GM23338 (cell line): ENCODE results near the gene MAP2K2. TPM values are rescaled to one million over a fixed set of nuclear protein-coding genes. Genes with fewer than 3 reads are reported as not detected.

Experiments used
- ATAC-seq: fragments of 200-7000 bp; cut with Tn5 transposase; 3 replicates; pipeline ENCODE4 v1.9.1; 2020
- DNase-seq: peaks from one replicate; pipeline ENCODE4 v3.0.0-alpha.2; 2015; ENCODE audit warnings: low spot score
- H2AFZ ChIP-seq: fragments of 200-600 bp; sonication (generic); 2 replicates; pipeline ENCODE4 v1.8.0; 2016; ENCODE audit warnings: antibody characterized with exemption, mild to moderate bottlenecking, moderate library complexity
- H3F3A ChIP-seq: fragments of 200-600 bp; sonication (generic); replicated peaks from 2 replicates; pipeline ENCODE4 v1.8.0; 2017; ENCODE audit warnings: antibody characterized with exemption, mixed run types, low read depth
- H3K27ac ChIP-seq: fragments of 200-600 bp; sonication (generic); 2 replicates; pipeline ENCODE4 v1.6.1; 2016; ENCODE audit warnings: low read depth
- H3K27me3 ChIP-seq: fragments of 200-600 bp; sonication (generic); 2 replicates; pipeline ENCODE4 v1.8.0; 2016; ENCODE audit warnings: mild to moderate bottlenecking, mixed run types, moderate library complexity; ENCODE audit not compliant: insufficient read depth
- H3K36me3 ChIP-seq: fragments of 200-600 bp; sonication (generic); 2 replicates; pipeline ENCODE4 v1.8.0; 2016; ENCODE audit warnings: mild to moderate bottlenecking; ENCODE audit not compliant: insufficient read depth
- H3K4me1 ChIP-seq: fragments of 200-600 bp; sonication (generic); 2 replicates; pipeline ENCODE4 v1.8.0; 2016; ENCODE audit warnings: mild to moderate bottlenecking, moderate library complexity; ENCODE audit not compliant: insufficient read depth
- H3K4me2 ChIP-seq: fragments of 200-600 bp; sonication (generic); 2 replicates; pipeline ENCODE4 v1.7.1; 2017; ENCODE audit warnings: mixed run types
- H3K4me3 ChIP-seq: fragments of 200-600 bp; sonication (generic); 2 replicates; pipeline ENCODE4 v1.6.1; 2016; ENCODE audit warnings: mixed run types
- H3K79me2 ChIP-seq: fragments of 200-600 bp; sonication (generic); replicated peaks from 2 replicates; pipeline ENCODE4 v1.8.0; 2017; ENCODE audit warnings: mild to moderate bottlenecking; ENCODE audit not compliant: insufficient read depth
- H3K9me2 ChIP-seq: fragments of 200-600 bp; sonication (generic); 2 replicates; pipeline ENCODE4 v1.8.0; 2017; ENCODE audit not compliant: insufficient read depth
- H4K20me1 ChIP-seq: fragments of 200-600 bp; sonication (generic); replicated peaks from 2 replicates; pipeline ENCODE4 v1.8.0; 2017; ENCODE audit warnings: mild to moderate bottlenecking; ENCODE audit not compliant: insufficient read depth
- H3K27ac Mint-ChIP-seq: 2 replicates; pipeline ENCODE4 v1.8.0; 2020; ENCODE audit warnings: inconsistent platforms, mild to moderate bottlenecking, moderate library complexity, mixed read lengths
- H3K27me3 Mint-ChIP-seq: 3 replicates; pipeline ENCODE4 v1.8.0; 2022; ENCODE audit warnings: low read depth, mild to moderate bottlenecking, moderate library complexity, mixed read lengths, inconsistent platforms; ENCODE audit not compliant: insufficient read depth, poor library complexity
- H3K36me3 Mint-ChIP-seq: 3 replicates; pipeline ENCODE4 v1.8.0; 2021; ENCODE audit warnings: low read depth, mild to moderate bottlenecking, inconsistent platforms, moderate library complexity, mixed read lengths
- H3K4me1 Mint-ChIP-seq: 3 replicates; pipeline ENCODE4 v1.8.0; 2020; ENCODE audit warnings: mild to moderate bottlenecking, inconsistent platforms, mixed read lengths
- H3K4me3 Mint-ChIP-seq: 3 replicates; pipeline ENCODE4 v1.8.0; 2021; ENCODE audit warnings: moderate library complexity, mild to moderate bottlenecking, inconsistent platforms, mixed read lengths
- H3K9me3 Mint-ChIP-seq: 3 replicates; pipeline ENCODE4 v1.8.0; 2020; ENCODE audit warnings: moderate library complexity, mild to moderate bottlenecking, inconsistent platforms, mixed read lengths
- CREB1 ChIP-seq: fragments of 250-450 bp; sonication (Bioruptor Pico); IDR thresholded peaks from 2 replicates; pipeline ENCODE4 v1.5.0; 2020; ENCODE audit warnings: low read depth, mild to moderate bottlenecking, moderate library complexity
- ETS1 ChIP-seq: IDR thresholded peaks from 2 replicates; pipeline ENCODE4 v1.6.1; 2016; ENCODE audit warnings: antibody characterized with exemption
- EZH2 ChIP-seq: fragments of 200-600 bp; sonication (generic); IDR thresholded peaks from one replicate; pipeline ENCODE4 v1.8.0; 2017; ENCODE audit warnings: antibody characterized with exemption, mild to moderate bottlenecking, low read depth; ENCODE audit not compliant: unreplicated experiment
- JUNB ChIP-seq: IDR thresholded peaks from one replicate; pipeline ENCODE4 v1.6.1; 2016; ENCODE audit warnings: antibody characterized with exemption; ENCODE audit not compliant: unreplicated experiment
- NANOG ChIP-seq: IDR thresholded peaks from 2 replicates; pipeline ENCODE4 v1.6.1; 2016; ENCODE audit warnings: antibody characterized with exemption, borderline replicate concordance
- STAT1 ChIP-seq: IDR thresholded peaks from one replicate; pipeline ENCODE4 v1.6.1; 2016; ENCODE audit warnings: antibody characterized with exemption; ENCODE audit not compliant: unreplicated experiment
- ZNF114 ChIP-seq: fragments of 250-450 bp; sonication (Bioruptor Pico); IDR thresholded peaks from 2 replicates; pipeline ENCODE4 v1.5.0; 2020; ENCODE audit warnings: mild to moderate bottlenecking, moderate library complexity
- ZNF331 ChIP-seq: fragments of 250-450 bp; sonication (Bioruptor Pico); IDR thresholded peaks from 2 replicates; pipeline ENCODE4 v1.5.0; 2020; ENCODE audit warnings: low read depth, mild to moderate bottlenecking, moderate library complexity
- ZNF462 ChIP-seq: fragments of 250-450 bp; sonication (Bioruptor Pico); IDR thresholded peaks from 2 replicates; pipeline ENCODE4 v1.5.0; 2020; ENCODE audit warnings: mild to moderate bottlenecking, moderate library complexity
- polyA plus RNA-seq: library from polyadenylated mRNA; unstranded; fragments of >200 nt; fragmentation: Nextera tagmentation; extraction: Ambion mirVana; gene quantifications from 2 replicates; pipeline ENCODE4 v1.2.1, GENCODE V29; 2016
- total RNA-seq: library from RNA; depleted of rRNA; stranded (reverse); fragments of >200 nt; shearing (Covaris generic); gene quantifications from 2 replicates; pipeline ENCODE4 v1.2.3, GENCODE V29; 2014
- TF ChIP-seq, protein P1 (sequence below), 2 experiments: fragments of 200-600 bp in 1 of 2; sonication (generic) in 1 of 2; conservative IDR thresholded peaks; 2 replicates each; pipeline versions ENCODE4 v1.5.1 to v1.6.1; 2016 to 2017; ENCODE audit warnings: antibody characterized with exemption in 2 of 2, low read depth in 2 of 2, mild to moderate bottlenecking in 2 of 2, moderate library complexity in 1 of 2

Gene MAP2K2
- total and polyA plus RNA-seq, 2 experiments from 2014 or later, result 99.7 to 151 TPM

GRCh38 chr19:4084547-4084877, 39.4 kb downstream of the MAP2K2 start:
- no peaks in the 10 kb centered on the region for H3K4me1 Mint-ChIP-seq
- no peak overlapping the region for H3K27ac Mint-ChIP-seq
- peaks cover 4% of the 10 kb centered on the region; the same call in 1 of the 3 replicates for H3K36me3 Mint-ChIP-seq
- H3K4me3 Mint-ChIP-seq, result no peak overlapping the region
- 0 out of 2 replicates have a peak, but pooled peaks cover 2% of the 10 kb centered on the region for H3F3A ChIP-seq
- H2AFZ ChIP-seq, result no peak overlapping the region
- H3K27me3 Mint-ChIP-seq, result peaks cover 16% of the 10 kb centered on the region
- no peak for TF ChIP-seq ETS1
- TF ChIP-seq CREB1 (CRISPR knock-in tag), result no peak
- TF ChIP-seq JUNB, result no peak
- TF ChIP-seq ZNF114, result no peak
- no peak for TF ChIP-seq EZH2
- no peak for TF ChIP-seq ZNF331 (CRISPR knock-in tag)
- no peak overlapping the region for H3K27ac ChIP-seq
- H3K4me3 ChIP-seq, result no peak overlapping the region
- ATAC-seq, result no peak
- H3K4me1 ChIP-seq, result no peaks in the 10 kb centered on the region
- H3K9me3 Mint-ChIP-seq, result no peaks in the 10 kb centered on the region
- H3K36me3 ChIP-seq, result no peaks in the 10 kb centered on the region
- DNase-seq, result no peak
- no peaks in the 10 kb centered on the region for H4K20me1 ChIP-seq
- no peaks in the 10 kb centered on the region for H3K79me2 ChIP-seq
- no peak overlapping the region for H3K4me2 ChIP-seq
- no peaks in the 10 kb centered on the region for H3K9me2 ChIP-seq
- no peaks in the 10 kb centered on the region for H3K27me3 ChIP-seq

GRCh38 chr19:4083677-4084546, 40.0 kb downstream of the MAP2K2 start:
- no peak overlapping the region for H2AFZ ChIP-seq
- no peaks in the 10 kb centered on the region for H3K36me3 ChIP-seq
- Mint-ChIP-seq H3K9me3 (no peaks in the 10 kb centered on the region), H3K4me3 (no peak overlapping the region), H3K27ac (no peak overlapping the region), H3K36me3 (no peaks in the 10 kb centered on the region), H3K4me1 (no peaks in the 10 kb centered on the region), H3K27me3 (peaks cover 11% of the 10 kb centered on the region)
- no peaks in the 10 kb centered on the region for H3K4me1 ChIP-seq
- H3K9me2 ChIP-seq, result no peaks in the 10 kb centered on the region
- H3K79me2 ChIP-seq, result no peaks in the 10 kb centered on the region
- peak; percentile 19; the same call in 1 of the 3 replicates for ATAC-seq
- peak; percentile 50 for DNase-seq
- H3K27me3 ChIP-seq, result no peaks in the 10 kb centered on the region
- H3K4me2 ChIP-seq, result no peak overlapping the region
- no peaks in the 10 kb centered on the region for H4K20me1 ChIP-seq
- H3K27ac ChIP-seq, result no peak overlapping the region
- H3F3A ChIP-seq, result peaks cover 5% of the 10 kb centered on the region; the same call in 1 of the 2 replicates
- no peak overlapping the region for H3K4me3 ChIP-seq
- TF ChIP-seq NANOG (no peak), ETS1 (no peak), ZNF114 (no peak), ZNF462 (CRISPR knock-in tag) (no peak), ZNF331 (CRISPR knock-in tag) (no peak), STAT1 (no peak), JUNB (no peak), CREB1 (CRISPR knock-in tag) (no peak)
- TF ChIP-seq, protein P1, sequence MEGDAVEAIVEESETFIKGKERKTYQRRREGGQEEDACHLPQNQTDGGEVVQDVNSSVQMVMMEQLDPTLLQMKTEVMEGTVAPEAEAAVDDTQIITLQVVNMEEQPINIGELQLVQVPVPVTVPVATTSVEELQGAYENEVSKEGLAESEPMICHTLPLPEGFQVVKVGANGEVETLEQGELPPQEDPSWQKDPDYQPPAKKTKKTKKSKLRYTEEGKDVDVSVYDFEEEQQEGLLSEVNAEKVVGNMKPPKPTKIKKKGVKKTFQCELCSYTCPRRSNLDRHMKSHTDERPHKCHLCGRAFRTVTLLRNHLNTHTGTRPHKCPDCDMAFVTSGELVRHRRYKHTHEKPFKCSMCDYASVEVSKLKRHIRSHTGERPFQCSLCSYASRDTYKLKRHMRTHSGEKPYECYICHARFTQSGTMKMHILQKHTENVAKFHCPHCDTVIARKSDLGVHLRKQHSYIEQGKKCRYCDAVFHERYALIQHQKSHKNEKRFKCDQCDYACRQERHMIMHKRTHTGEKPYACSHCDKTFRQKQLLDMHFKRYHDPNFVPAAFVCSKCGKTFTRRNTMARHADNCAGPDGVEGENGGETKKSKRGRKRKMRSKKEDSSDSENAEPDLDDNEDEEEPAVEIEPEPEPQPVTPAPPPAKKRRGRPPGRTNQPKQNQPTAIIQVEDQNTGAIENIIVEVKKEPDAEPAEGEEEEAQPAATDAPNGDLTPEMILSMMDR (conservative IDR thresholded peaks at IDR 0.05; ENCODE audit: low read depth in 2 of 2), result no peak
